ENCODE measurements around the gene ZPR1.

GRCh38 chr11:116804001-116804400 lies 16.2 kb upstream of the ZPR1 start:
- TF ChIP-seq CTCF (IDR thresholded peaks at IDR 0.05) (no peak), POLR2A (IDR thresholded peaks at IDR 0.05) (no peak), POLR2AphosphoS5 (IDR thresholded peaks at IDR 0.05) (no peak)
